Endothelial cell of umbilical vein (primary cell): Measurements from ENCODE around the gene FARP1. TPM values are rescaled to one million over a fixed set of nuclear protein-coding genes. Genes with fewer than 3 reads are reported as not detected.

Experiments used
- BruUV-seq: library from RNA; stranded (reverse); fragments of 400-500 nt; replicated peaks from 2 replicates; lab custom pipeline; 2021; lab: Mats Ljungman, UMichigan
- CTCF ChIA-PET: fragments of 300-600, 350-600 bp; sonication (Branson Sonifier 250); formaldehyde crosslinking; loops from one replicate; lab custom pipeline; 2021; ENCODE audit warnings: antibody characterized with exemption, inconsistent platforms; lab: Charles Lee
- POLR2A ChIA-PET: fragments of 300-600, 350-600 bp; sonication (Branson Sonifier 250); formaldehyde crosslinking; loops from one replicate; lab custom pipeline; 2021; ENCODE audit warnings: antibody characterized with exemption, inconsistent platforms; lab: Charles Lee
- DNase-seq: peaks from one replicate; pipeline ENCODE4 v3.0.0-alpha.2; 2011; ENCODE audit warnings: low read depth, low spot score
- FAIRE-seq: peaks from 2 replicates; lab custom pipeline; 2011; peaks lifted over from hg19 to GRCh38; lab: Jason Lieb, UNC
- H2AFZ ChIP-seq: 2 replicates; pipeline ENCODE4 v1.6.0; 2012; ENCODE audit warnings: low read depth, low read length, control low read depth, inconsistent platforms
- H3K27ac ChIP-seq: 2 replicates; pipeline ENCODE4 v1.5.1; 2011; ENCODE audit warnings: low read depth, mild to moderate bottlenecking, control low read depth, low read length, moderate library complexity; ENCODE audit not compliant: insufficient read depth
- H3K27me3 ChIP-seq, 2 experiments: 2 replicates each; pipeline versions ENCODE4 v1.6.0 to v1.6.1; 2011; ENCODE audit warnings: low read length in 2 of 2, mixed read lengths in 1 of 2; ENCODE audit not compliant: control insufficient read depth in 2 of 2, insufficient read depth in 2 of 2
- H3K36me3 ChIP-seq, 2 experiments: 2 replicates in 1 of 2; 3 replicates in 1 of 2; pipeline ENCODE4 v1.5.1; 2011; ENCODE audit warnings: low read length in 2 of 2, mild to moderate bottlenecking in 1 of 2, moderate library complexity in 1 of 2; ENCODE audit not compliant: control insufficient read depth in 2 of 2, insufficient read depth in 2 of 2; ENCODE audit errors: extremely low read depth in 1 of 2
- H3K4me1 ChIP-seq: 3 replicates; pipeline ENCODE4 v1.5.1; 2011; ENCODE audit warnings: mild to moderate bottlenecking, low read length; ENCODE audit not compliant: control insufficient read depth, insufficient read depth; ENCODE audit errors: extremely low read depth
- H3K4me2 ChIP-seq: 2 replicates; pipeline ENCODE4 v1.6.1; 2011; ENCODE audit warnings: low read length, control low read depth, mixed read lengths; ENCODE audit not compliant: insufficient read depth
- H3K4me3 ChIP-seq, 3 experiments: fragments of 200-600 bp in 1 of 3; sonication (generic), shearing (Covaris generic) in 1 of 3; replicated peaks in 1 of 3; 2 replicates each; pipeline ENCODE4 v1.5.1; 2011 to 2016; ENCODE audit warnings: control low read depth in 3 of 3, low read length in 3 of 3, mild to moderate bottlenecking in 2 of 3, inconsistent platforms in 1 of 3, low read depth in 1 of 3, moderate library complexity in 1 of 3; ENCODE audit not compliant: insufficient read depth in 1 of 3
- H3K79me2 ChIP-seq: 2 replicates; pipeline ENCODE4 v1.6.0; 2012; ENCODE audit warnings: low read length, inconsistent platforms; ENCODE audit not compliant: control insufficient read depth, insufficient read depth
- H3K9ac ChIP-seq: replicated peaks from 2 replicates; pipeline ENCODE3; 2011; ENCODE audit warnings: low read length, control low read depth; ENCODE audit not compliant: insufficient read depth; ENCODE audit errors: extremely low read depth
- H3K9me1 ChIP-seq: replicated peaks from 3 replicates; pipeline ENCODE4 v1.6.0; 2011; ENCODE audit warnings: mild to moderate bottlenecking, low read length; ENCODE audit not compliant: control insufficient read depth, insufficient read depth; ENCODE audit errors: extremely low read depth
- H3K9me3 ChIP-seq: replicated peaks from 2 replicates; pipeline ENCODE4 v1.5.1; 2012; ENCODE audit warnings: low read length, inconsistent platforms; ENCODE audit not compliant: control insufficient read depth, insufficient read depth
- H4K20me1 ChIP-seq: replicated peaks from 2 replicates; pipeline ENCODE3; 2011; ENCODE audit warnings: mild to moderate bottlenecking, low read length; ENCODE audit not compliant: control insufficient read depth, insufficient read depth; ENCODE audit errors: extremely low read depth
- EZH2 ChIP-seq: IDR thresholded peaks from 2 replicates; pipeline ENCODE4 v1.6.1; 2012; ENCODE audit warnings: borderline replicate concordance, low read depth, mild to moderate bottlenecking, moderate library complexity, low read length, inconsistent platforms; ENCODE audit not compliant: severe bottlenecking
- FOS ChIP-seq: IDR thresholded peaks from 2 replicates; pipeline ENCODE4 v1.6.1; 2011; ENCODE audit warnings: mild to moderate bottlenecking, low read length, moderate library complexity, borderline replicate concordance; ENCODE audit not compliant: insufficient read depth
- GATA2 ChIP-seq: IDR thresholded peaks from 2 replicates; pipeline ENCODE4 v1.7.0; 2011; ENCODE audit warnings: low read depth, mild to moderate bottlenecking, moderate library complexity, mixed read lengths, low read length; ENCODE audit not compliant: insufficient read length, insufficient read depth
- JUN ChIP-seq: IDR thresholded peaks from 2 replicates; pipeline ENCODE4 v1.6.1; 2011; ENCODE audit warnings: borderline replicate concordance, low read depth; ENCODE audit not compliant: insufficient read length, insufficient read depth
- MAX ChIP-seq: IDR thresholded peaks from 2 replicates; pipeline ENCODE4 v1.6.1; 2011; ENCODE audit not compliant: insufficient read depth, insufficient read length
- MYC ChIP-seq: IDR thresholded peaks from one replicate; pipeline ENCODE4 v1.6.1; 2011; ENCODE audit warnings: mild to moderate bottlenecking, low read depth, low read length
- POLR2A ChIP-seq: IDR thresholded peaks from 2 replicates; pipeline ENCODE4 v1.6.1; 2012; ENCODE audit warnings: low read depth, mild to moderate bottlenecking, control low read depth, low read length
- POLR2AphosphoS5 ChIP-seq: IDR thresholded peaks from 2 replicates; pipeline ENCODE4 v1.6.1; 2012; ENCODE audit warnings: low read depth, mild to moderate bottlenecking, control low read depth, low read length, moderate library complexity; ENCODE audit not compliant: insufficient read depth
- dilution Hi-C: fragments of 300-500 bp; cut with MboI; formaldehyde crosslinking; loops from one replicate; pipeline ENCODE4 v1.15.0; 2019; ENCODE audit warnings: low sequenced_read_pairs; ENCODE audit not compliant: extremely low pct_ligation_motif_present
- intact Hi-C: fragments of 100-400 bp; cut with micrococcal nuclease; formaldehyde crosslinking; loops from one replicate; pipeline ENCODE4 v1.10.0; 2022
- polyA plus RNA-seq, 4 experiments: library from polyadenylated mRNA; depleted of rRNA in 3 of 4; stranded (reverse) in 3 of 4; unstranded in 1 of 4; fragments of >200 nt; gene quantifications; 2 replicates each; pipeline versions ENCODE4 v1.2.1 to v1.2.3, GENCODE V29; 2011 to 2012; ENCODE audit warnings: missing spikeins in 1 of 4
- total RNA-seq: library from RNA; stranded (reverse); gene quantifications from 2 replicates; pipeline ENCODE4 v1.2.3, GENCODE V29; 2021
- TF ChIP-seq, protein P1 (sequence below), 2 donors: IDR thresholded peaks; 1 replicate in 1 of 2; 2 replicates in 1 of 2; pipeline ENCODE4 v1.5.1; 2011; ENCODE audit warnings: low read length in 2 of 2, mild to moderate bottlenecking in 2 of 2, moderate library complexity in 2 of 2, control low read depth in 1 of 2, inconsistent platforms in 1 of 2, low read depth in 1 of 2; ENCODE audit not compliant: insufficient read depth in 1 of 2; ENCODE audit errors: extremely low read depth in 1 of 2

Gene FARP1
- total and polyA plus RNA-seq, 2 donors (not counting 3 experiments of a cell fraction or from before 2014, with no cell fraction given), result 19.0 to 77.7 TPM

DNA sequence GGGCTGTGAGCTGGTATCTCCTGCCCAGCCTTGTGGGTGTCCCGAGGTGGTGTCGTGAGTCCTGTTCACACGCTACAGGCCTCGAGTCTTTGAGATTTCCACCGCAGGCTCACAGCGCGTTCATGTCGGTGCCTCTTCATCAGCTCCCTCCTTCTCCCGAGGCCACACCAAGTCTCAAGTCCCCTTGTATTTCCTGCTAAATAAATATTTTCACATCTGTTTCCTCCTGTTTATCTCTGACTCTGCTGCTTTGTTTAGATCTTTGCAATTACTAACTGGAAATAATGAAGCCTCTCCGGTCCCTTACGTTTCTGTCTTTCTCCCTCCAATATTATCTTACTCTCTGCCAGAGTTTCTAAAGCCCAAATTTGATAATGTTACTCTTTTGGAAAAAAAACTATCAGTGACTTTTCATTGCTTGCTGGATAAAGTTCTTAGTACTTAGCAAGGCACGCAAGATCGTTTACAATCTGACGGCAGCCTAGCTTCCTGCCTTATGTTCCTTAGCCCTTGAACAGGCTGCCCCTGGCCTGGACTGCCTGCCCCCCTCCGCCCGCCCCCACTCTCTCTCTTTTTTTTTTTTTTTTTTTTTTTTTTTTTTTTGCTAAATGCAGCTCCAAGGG, 164.7 kb downstream of the FARP1 start:
- no peaks in the 10 kb centered on the region for H3K36me3 ChIP-seq
- intact Hi-C loops (no loop called here), dilution Hi-C loops (no loop called here)
- no peaks in the 10 kb centered on the region for H3K9me1 ChIP-seq
- no peak overlapping the region for H3K4me3 ChIP-seq
- DNase-seq (peak; percentile 68), FAIRE-seq (peak; percentile 86)
- no TSS peak for BruUV-seq
- H3K4me2 ChIP-seq, result peak overlapping the region; percentile 62
- no peak overlapping the region for H2AFZ ChIP-seq
- peaks cover 8% of the 10 kb centered on the region for H3K4me1 ChIP-seq
- H3K27ac ChIP-seq, result peak overlapping the region; percentile 7
- ChIA-PET CTCF (interaction anchor here (0.7 kb wide), 1 partner anchor 65 kb away, joined by 4 read pairs; no protein-coding TSS in a partner anchor), POLR2A (interaction anchor here (0.6 kb wide), 1 partner anchor 1194 kb away, joined by 3 read pairs; no protein-coding TSS in a partner anchor)
- no peak overlapping the region for H3K9ac ChIP-seq
- no peaks in the 10 kb centered on the region for H4K20me1 ChIP-seq
- H3K27me3 ChIP-seq, result no peaks in the 10 kb centered on the region
- peaks cover 1% of the 10 kb centered on the region for H3K79me2 ChIP-seq
- TF ChIP-seq FOS (no peak), MAX (no peak), GATA2 (no peak), POLR2AphosphoS5 (no peak), EZH2 (no peak), JUN (no peak), MYC (no peak), POLR2A (no peak)
- TF ChIP-seq, protein P1, sequence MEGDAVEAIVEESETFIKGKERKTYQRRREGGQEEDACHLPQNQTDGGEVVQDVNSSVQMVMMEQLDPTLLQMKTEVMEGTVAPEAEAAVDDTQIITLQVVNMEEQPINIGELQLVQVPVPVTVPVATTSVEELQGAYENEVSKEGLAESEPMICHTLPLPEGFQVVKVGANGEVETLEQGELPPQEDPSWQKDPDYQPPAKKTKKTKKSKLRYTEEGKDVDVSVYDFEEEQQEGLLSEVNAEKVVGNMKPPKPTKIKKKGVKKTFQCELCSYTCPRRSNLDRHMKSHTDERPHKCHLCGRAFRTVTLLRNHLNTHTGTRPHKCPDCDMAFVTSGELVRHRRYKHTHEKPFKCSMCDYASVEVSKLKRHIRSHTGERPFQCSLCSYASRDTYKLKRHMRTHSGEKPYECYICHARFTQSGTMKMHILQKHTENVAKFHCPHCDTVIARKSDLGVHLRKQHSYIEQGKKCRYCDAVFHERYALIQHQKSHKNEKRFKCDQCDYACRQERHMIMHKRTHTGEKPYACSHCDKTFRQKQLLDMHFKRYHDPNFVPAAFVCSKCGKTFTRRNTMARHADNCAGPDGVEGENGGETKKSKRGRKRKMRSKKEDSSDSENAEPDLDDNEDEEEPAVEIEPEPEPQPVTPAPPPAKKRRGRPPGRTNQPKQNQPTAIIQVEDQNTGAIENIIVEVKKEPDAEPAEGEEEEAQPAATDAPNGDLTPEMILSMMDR (IDR thresholded peaks at IDR 0.05; ENCODE audit: extremely low read depth in 1 of 2, insufficient read depth in 1 of 2, low read depth in 1 of 2, low read length in 2 of 2), result no peak
- H3K9me3 ChIP-seq, result no peaks in the 10 kb centered on the region
